OCI-LY7 (cell line): Measurements from ENCODE around the gene FGGY. TPM values are rescaled to one million over a fixed set of nuclear protein-coding genes. Genes with fewer than 3 reads are reported as not detected.

Source experiments
- BruUV-seq: library from RNA; stranded (reverse); fragments of 400-500 nt; replicated peaks from 2 replicates; lab custom pipeline; 2021; lab: Mats Ljungman, UMichigan
- CTCF ChIA-PET: fragments of 300-600 bp; sonication (Branson Sonifier 250); formaldehyde crosslinking; loops from one replicate; lab custom pipeline; 2022; ENCODE audit warnings: antibody characterized with exemption; ENCODE audit not compliant: unreplicated experiment; lab: Charles Lee
- POLR2A ChIA-PET: fragments of 300-600 bp; sonication (Branson Sonifier 250); formaldehyde crosslinking; loops from one replicate; lab custom pipeline; 2022; ENCODE audit warnings: antibody characterized with exemption; lab: Charles Lee
- DNase-seq: peaks from one replicate; pipeline ENCODE4 v3.0.0-alpha.2; 2015; ENCODE audit warnings: low spot score
- H2AFZ ChIP-seq: fragments of 200-600 bp; sonication (generic), shearing (Covaris generic); 2 replicates; pipeline ENCODE4 v1.6.1; 2014; ENCODE audit warnings: mild to moderate bottlenecking, antibody characterized with exemption, low read length, moderate library complexity
- H3K27ac ChIP-seq: fragments of 200-600 bp; sonication (generic); 2 replicates; pipeline ENCODE4 v1.5.1; 2014; ENCODE audit warnings: mixed run types, low read depth, mild to moderate bottlenecking, moderate library complexity, low read length, inconsistent platforms; ENCODE audit not compliant: poor library complexity, severe bottlenecking
- H3K36me3 ChIP-seq: fragments of 200-600 bp; sonication (generic); 2 replicates; pipeline ENCODE4 v1.6.1; 2014; ENCODE audit warnings: mild to moderate bottlenecking, antibody characterized with exemption, low read length, moderate library complexity, mixed read lengths; ENCODE audit not compliant: insufficient read depth
- H3K4me1 ChIP-seq: fragments of 200-600 bp; sonication (generic); 2 replicates; pipeline ENCODE4 v1.5.1; 2014; ENCODE audit warnings: mild to moderate bottlenecking, low read length; ENCODE audit not compliant: insufficient read depth, poor library complexity, severe bottlenecking
- H3K4me2 ChIP-seq: fragments of 200-600 bp; sonication (generic); 2 replicates; pipeline ENCODE4 v1.6.1; 2014; ENCODE audit warnings: mild to moderate bottlenecking, low read length
- H3K4me3 ChIP-seq: fragments of 200-600 bp; sonication (generic); 2 replicates; pipeline ENCODE4 v1.5.1; 2014; ENCODE audit warnings: mild to moderate bottlenecking, low read depth, low read length; ENCODE audit not compliant: poor library complexity, severe bottlenecking
- H3K79me2 ChIP-seq: fragments of 200-600 bp; sonication (generic); 2 replicates; pipeline ENCODE4 v1.6.1; 2016; ENCODE audit warnings: low read depth, mild to moderate bottlenecking, low read length, moderate library complexity, mixed read lengths; ENCODE audit not compliant: insufficient read depth
- H3K9me2 ChIP-seq: fragments of 200-600 bp; sonication (generic); 2 replicates; pipeline ENCODE4 v1.6.1; 2016; ENCODE audit warnings: mild to moderate bottlenecking, low read length, mixed read lengths; ENCODE audit not compliant: insufficient read depth
- H3K9me3 ChIP-seq: fragments of 200-600 bp; sonication (generic); 2 replicates; pipeline ENCODE4 v1.6.1; 2014; ENCODE audit warnings: mild to moderate bottlenecking, mixed run types, low read length, mixed read lengths
- H4K20me1 ChIP-seq: fragments of 200-600 bp; sonication (generic); 2 replicates; pipeline ENCODE4 v1.6.1; 2014; ENCODE audit warnings: mild to moderate bottlenecking, antibody characterized with exemption, low read length, moderate library complexity, mixed read lengths; ENCODE audit not compliant: insufficient read depth
- CTCF ChIP-seq: fragments of 200-600 bp; sonication (generic); conservative IDR thresholded peaks from 2 replicates; pipeline ENCODE4 v1.5.1; 2014; ENCODE audit warnings: mild to moderate bottlenecking, antibody characterized with exemption, low read length, moderate library complexity, mixed read lengths
- EZH2phosphoT487 ChIP-seq: fragments of 200-600 bp; sonication (generic); IDR thresholded peaks from 2 replicates; pipeline ENCODE4 v1.6.1; 2018; ENCODE audit warnings: low read depth, borderline replicate concordance, mild to moderate bottlenecking, mixed run types, antibody characterized with exemption, low read length, moderate library complexity, mixed read lengths
- intact Hi-C: fragments of 100-400 bp; cut with micrococcal nuclease; formaldehyde crosslinking; loops from one replicate; pipeline ENCODE4 v1.10.0; 2022; ENCODE audit not compliant: unreplicated experiment
- total RNA-seq, 2 experiments: library from RNA; depleted of rRNA in 1 of 2; stranded (reverse); fragments of >200 nt in 1 of 2; shearing (Covaris generic) in 1 of 2; gene quantifications; 2 replicates each; pipeline ENCODE4 v1.2.3, GENCODE V29; 2014 to 2022

The FGGY gene
- total RNA-seq, 2 experiments from 2014 or later: 0.63 to 4.5 TPM

GRCh38 chr1:59266927-59267293, 30.0 kb upstream of the FGGY start:
- Histone ChIP-seq H3K27ac (no peak overlapping the region), H3K4me2 (peak overlapping the region; percentile 41), H3K36me3 (no peaks in the 10 kb centered on the region), H4K20me1 (no peaks in the 10 kb centered on the region), H2AFZ (peak overlapping the region; percentile 15; the same call in 1 of the 2 replicates), H3K9me2 (no peaks in the 10 kb centered on the region), H3K9me3 (no peaks in the 10 kb centered on the region), H3K4me3 (no peak overlapping the region), H3K4me1 (peaks cover 20% of the 10 kb centered on the region), H3K79me2 (no peaks in the 10 kb centered on the region)
- ChIA-PET CTCF (no interaction called here), POLR2A (interaction anchor here (0.9 to 1.4 kb wide), 2 partner anchors 19 to 42 kb away, joined by 3 to 4 read pairs; no protein-coding TSS in a partner anchor)
- TF ChIP-seq CTCF (no peak), EZH2phosphoT487 (no peak)
- BruUV-seq: no TSS peak
- DNase-seq: no peak
- intact Hi-C loops: no loop called here

DNA sequence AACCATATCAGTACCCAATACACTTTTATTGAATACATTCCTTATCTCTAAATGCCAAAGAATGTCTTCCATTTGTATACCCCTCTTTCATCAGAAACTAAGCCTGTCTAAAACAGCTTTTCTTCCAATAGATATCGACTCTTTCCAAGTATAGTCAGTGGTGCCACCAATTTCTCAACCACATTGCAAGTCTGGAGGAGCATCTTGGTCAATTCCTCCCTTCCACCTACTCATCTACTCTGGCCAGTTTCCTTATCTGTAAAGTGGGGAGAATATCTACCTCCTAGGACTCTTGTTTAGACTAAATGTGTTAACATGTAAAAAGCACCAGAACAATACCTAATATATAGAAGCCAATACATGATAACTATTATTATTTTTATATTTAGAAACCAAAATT, 28.5 kb upstream of the FGGY start:
- H4K20me1 ChIP-seq: no peaks in the 10 kb centered on the region
- no peaks in the 10 kb centered on the region for H3K79me2 ChIP-seq
- ChIA-PET POLR2A (no interaction called here), CTCF (no interaction called here)
- no peak overlapping the region for H3K27ac ChIP-seq
- no peak overlapping the region for H3K4me3 ChIP-seq
- H3K36me3 ChIP-seq: no peaks in the 10 kb centered on the region
- H3K4me1 ChIP-seq: peaks cover 20% of the 10 kb centered on the region
- TF ChIP-seq EZH2phosphoT487 (no peak), CTCF (no peak)
- no peak overlapping the region for H3K4me2 ChIP-seq
- H3K9me3 ChIP-seq: no peaks in the 10 kb centered on the region
- no peak for DNase-seq
- intact Hi-C loops: no loop called here
- no peaks in the 10 kb centered on the region for H3K9me2 ChIP-seq
- no peak overlapping the region for H2AFZ ChIP-seq
- BruUV-seq: no TSS peak

DNA sequence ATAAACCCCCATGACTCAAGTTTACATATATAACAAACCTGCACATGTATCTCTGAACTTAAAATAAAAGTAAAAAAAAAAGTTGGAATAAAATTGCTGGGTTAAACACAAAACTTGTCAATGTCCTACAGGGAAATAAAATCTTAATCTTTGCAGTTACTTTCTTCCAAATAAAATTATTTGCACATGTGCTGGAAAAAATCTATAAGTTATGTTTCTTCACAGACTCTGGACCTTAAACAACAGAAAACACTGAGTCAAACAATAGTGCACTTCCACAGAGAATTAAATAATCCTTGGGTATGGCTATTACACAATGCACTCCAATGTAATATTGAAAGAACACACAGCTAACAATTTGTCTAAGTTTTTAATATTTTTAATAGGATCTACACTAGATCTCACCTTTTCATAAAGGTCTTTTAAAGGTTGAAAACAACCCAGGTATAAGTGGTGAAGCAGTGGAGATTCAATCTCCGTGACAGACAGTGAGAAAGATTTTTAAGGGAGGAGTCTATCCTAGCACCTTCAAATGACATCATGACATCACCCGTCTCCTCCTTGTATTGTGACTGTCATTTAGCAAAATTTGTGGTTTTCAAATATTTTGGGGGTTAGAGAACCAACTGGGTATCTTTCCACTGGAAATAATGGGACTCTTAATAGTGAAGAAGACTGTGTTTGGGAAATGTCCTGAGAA, 25.2 kb upstream of the FGGY start:
- no TSS peak for BruUV-seq
- intact Hi-C loops: no loop called here
- Histone ChIP-seq H2AFZ (no peak overlapping the region), H3K4me2 (no peak overlapping the region), H3K9me2 (no peaks in the 10 kb centered on the region), H3K79me2 (no peaks in the 10 kb centered on the region), H4K20me1 (no peaks in the 10 kb centered on the region), H3K4me1 (peaks cover 6% of the 10 kb centered on the region), H3K9me3 (no peaks in the 10 kb centered on the region), H3K36me3 (no peaks in the 10 kb centered on the region), H3K4me3 (no peak overlapping the region), H3K27ac (no peak overlapping the region)
- TF ChIP-seq EZH2phosphoT487: no peak
- TF ChIP-seq CTCF: no peak
- ChIA-PET CTCF (no interaction called here), POLR2A (no interaction called here)
- no peak for DNase-seq
